ENCODE measurements around the gene MTHFD1L. TPM values are rescaled to one million over a fixed set of nuclear protein-coding genes. Genes with fewer than 3 reads are reported as not detected.

The MTHFD1L gene
- total RNA-seq, 1 donor from 2014 or later, result 59.1 TPM

GRCh38 chr6:151023342-151023741 lies 157.8 kb downstream of the MTHFD1L start:
- Mint-ChIP-seq H3K9me3 (peaks cover 6% of the 10 kb centered on the region), H3K4me3 (no peak overlapping the region), H3K27me3 (ENCODE audit: low read depth) (no peaks in the 10 kb centered on the region), H3K27ac (peak overlapping the region; percentile 58), H3K36me3 (peaks cover 18% of the 10 kb centered on the region), H3K4me1 (peaks cover 10% of the 10 kb centered on the region)
- TF ChIP-seq CTCF (IDR thresholded peaks at IDR 0.05; ENCODE audit: unreplicated experiment), result no peak
- DNase-seq (ENCODE audit: low spot score in 2 of 2, unreplicated experiment in 2 of 2), result no peak

GRCh38 chr6:151024597-151024996 lies 159.1 kb downstream of the MTHFD1L start:
- peaks cover 19% of the 10 kb centered on the region for H3K36me3 Mint-ChIP-seq
- H3K4me1 Mint-ChIP-seq, result peaks cover 10% of the 10 kb centered on the region
- no peaks in the 10 kb centered on the region for H3K27me3 Mint-ChIP-seq (ENCODE audit: low read depth)
- TF ChIP-seq CTCF (IDR thresholded peaks at IDR 0.05; ENCODE audit: unreplicated experiment), result no peak
- H3K27ac Mint-ChIP-seq, result peak overlapping the region; percentile 15
- no peak overlapping the region for H3K4me3 Mint-ChIP-seq
- H3K9me3 Mint-ChIP-seq, result peaks cover 10% of the 10 kb centered on the region
- no peak for DNase-seq (ENCODE audit: low spot score in 2 of 2, unreplicated experiment in 2 of 2)

- Mint-ChIP-seq H3K9me3 (peaks cover 10% of the 10 kb centered on the region), H3K4me1 (peaks cover 14% of the 10 kb centered on the region), H3K4me3 (no peak overlapping the region), H3K27me3 (ENCODE audit: low read depth) (no peaks in the 10 kb centered on the region), H3K36me3 (peaks cover 20% of the 10 kb centered on the region), H3K27ac (no peak overlapping the region)
- no peak for DNase-seq (ENCODE audit: low spot score in 2 of 2, unreplicated experiment in 2 of 2)
- no peak for TF ChIP-seq CTCF (IDR thresholded peaks at IDR 0.05; ENCODE audit: unreplicated experiment)
Observed at GRCh38 chr6:151025076-151025475, 159.6 kb downstream of the MTHFD1L start.

- Mint-ChIP-seq H3K27ac (peak overlapping the region; percentile 58), H3K9me3 (peaks cover 10% of the 10 kb centered on the region), H3K27me3 (ENCODE audit: low read depth) (no peaks in the 10 kb centered on the region), H3K4me3 (no peak overlapping the region), H3K4me1 (peaks cover 21% of the 10 kb centered on the region), H3K36me3 (peaks cover 20% of the 10 kb centered on the region)
- TF ChIP-seq CTCF (IDR thresholded peaks at IDR 0.05; ENCODE audit: unreplicated experiment), result no peak
- DNase-seq (ENCODE audit: low spot score in 2 of 2, unreplicated experiment in 2 of 2), result no peak
Observed at GRCh38 chr6:151026041-151026663, 160.7 kb downstream of the MTHFD1L start.

GRCh38 chr6:151027295-151027747 lies 161.8 kb downstream of the MTHFD1L start:
- Mint-ChIP-seq H3K36me3 (peaks cover 23% of the 10 kb centered on the region), H3K27ac (peak overlapping the region; percentile 56), H3K9me3 (peaks cover 10% of the 10 kb centered on the region), H3K4me3 (no peak overlapping the region), H3K27me3 (ENCODE audit: low read depth) (no peaks in the 10 kb centered on the region), H3K4me1 (peaks cover 29% of the 10 kb centered on the region)
- DNase-seq (ENCODE audit: low spot score in 2 of 2, unreplicated experiment in 2 of 2), result no peak
- no peak for TF ChIP-seq CTCF (IDR thresholded peaks at IDR 0.05; ENCODE audit: unreplicated experiment)

Data from mesothelial cell of epicardium (in vitro differentiated cells).